GM19328 (cell line): ENCODE measurements around the gene C2orf49.

Experiments used
- ATAC-seq: cut with Tn5 transposase; IDR thresholded peaks from one replicate; pipeline ENCODE4 v1.9.1; 2021; ENCODE audit warnings: mild to moderate bottlenecking, moderate library complexity; ENCODE audit not compliant: unreplicated experiment

The C2orf49 gene

GRCh38 chr2:105398336-105399206, 61.2 kb downstream of the C2orf49 start, which contains the start of gene FHL2:
TSS of gene FHL2 (minus strand) at chr2:105399051. CDS start at chr2:105386516, 12,535 bp downstream.
- ATAC-seq: peak; percentile 95
